Fibroblast of skin of left biceps (primary cell): ENCODE results near the gene AP1S3.
A peak's percentile ranks its signal among the peaks of the same experiment; 100 is the strongest.

Source experiments
- DNase-seq, 2 experiments: peaks; one replicate each; pipeline ENCODE4 v3.0.0-alpha.2; 2013; ENCODE audit warnings: low read depth in 2 of 2

AP1S3 gene

DNA sequence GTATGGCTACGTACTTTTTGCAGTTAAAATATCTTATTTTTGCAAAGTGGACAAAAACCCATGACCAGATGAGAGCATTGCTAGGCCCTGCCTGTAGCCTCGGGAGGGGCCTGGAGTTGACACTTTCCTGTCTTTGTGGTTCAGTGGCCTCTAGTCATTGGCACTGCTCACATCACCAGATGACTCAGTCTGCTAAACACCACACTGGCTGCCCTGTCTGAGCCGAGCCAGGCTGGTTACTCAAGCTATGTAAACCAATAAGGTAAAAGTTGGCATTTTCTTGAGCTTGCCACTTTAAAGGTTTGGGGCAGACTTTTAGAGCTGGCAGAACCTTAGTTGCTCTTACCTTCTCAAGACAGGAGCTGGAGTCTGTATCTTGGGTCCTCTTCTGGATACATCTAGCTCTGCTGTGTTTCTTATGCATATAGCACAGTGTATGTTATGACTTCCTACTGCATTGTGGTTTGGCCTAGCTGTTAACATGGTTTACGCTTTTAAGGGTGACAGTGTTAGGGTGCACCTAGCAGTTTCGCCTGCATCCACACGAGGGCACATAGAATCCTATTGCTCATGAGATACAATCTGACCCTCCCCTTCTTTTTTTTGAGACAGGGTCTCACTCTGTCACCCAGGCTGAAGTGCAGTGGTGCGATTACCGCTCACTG, 76.4 kb downstream of the AP1S3 start:
- no peak for DNase-seq

DNA sequence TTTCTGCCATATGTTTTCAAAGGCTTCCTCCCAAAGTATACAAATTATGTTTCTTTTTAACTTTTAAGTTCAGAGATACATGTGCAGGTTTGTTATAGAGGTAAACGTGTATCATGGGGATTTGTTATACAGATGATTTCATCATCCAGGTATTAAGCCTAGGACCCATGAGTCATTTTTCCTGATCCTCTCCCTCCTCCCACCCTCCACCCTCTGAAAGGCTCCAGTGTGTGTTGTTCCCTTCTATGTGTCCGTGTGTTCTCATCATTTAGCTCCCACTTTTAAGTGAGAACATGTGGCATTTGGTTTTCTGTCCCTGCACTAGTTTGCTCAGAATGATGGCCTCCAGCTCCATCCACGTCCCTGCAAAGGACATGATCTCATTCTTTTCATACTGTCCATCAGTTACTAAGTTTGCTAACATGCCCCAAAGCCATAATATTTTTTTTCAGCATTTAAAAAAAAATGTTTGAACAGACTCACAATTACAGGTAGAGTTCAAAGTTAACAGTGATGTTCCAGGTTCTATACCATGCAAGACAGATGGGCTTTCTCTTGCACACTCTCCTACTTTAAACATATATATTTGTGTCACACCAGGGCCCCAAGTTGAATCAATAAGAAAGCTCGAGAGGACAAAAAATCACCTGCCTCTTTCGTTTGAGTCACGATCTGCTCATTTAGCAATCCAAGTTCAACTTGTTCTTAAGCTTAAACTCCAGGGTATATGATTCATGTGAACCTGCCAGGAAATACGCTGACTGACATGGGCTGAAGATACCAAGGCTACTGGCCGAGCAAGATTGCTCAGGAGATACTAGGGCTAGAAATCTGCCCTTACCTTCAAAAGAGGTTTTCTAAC, 77.6 kb downstream of the AP1S3 start:
- no peak for DNase-seq

GRCh38 chr2:223758131-223758840, 79.1 kb downstream of the AP1S3 start:
- no peak for DNase-seq

- DNase-seq: no peak
These were observed 83.4 kb downstream of the AP1S3 start for GRCh38 chr2:223753940-223754339.

GRCh38 chr2:223751012-223751411, 86.4 kb downstream of the AP1S3 start:
- no peak for DNase-seq

DNA sequence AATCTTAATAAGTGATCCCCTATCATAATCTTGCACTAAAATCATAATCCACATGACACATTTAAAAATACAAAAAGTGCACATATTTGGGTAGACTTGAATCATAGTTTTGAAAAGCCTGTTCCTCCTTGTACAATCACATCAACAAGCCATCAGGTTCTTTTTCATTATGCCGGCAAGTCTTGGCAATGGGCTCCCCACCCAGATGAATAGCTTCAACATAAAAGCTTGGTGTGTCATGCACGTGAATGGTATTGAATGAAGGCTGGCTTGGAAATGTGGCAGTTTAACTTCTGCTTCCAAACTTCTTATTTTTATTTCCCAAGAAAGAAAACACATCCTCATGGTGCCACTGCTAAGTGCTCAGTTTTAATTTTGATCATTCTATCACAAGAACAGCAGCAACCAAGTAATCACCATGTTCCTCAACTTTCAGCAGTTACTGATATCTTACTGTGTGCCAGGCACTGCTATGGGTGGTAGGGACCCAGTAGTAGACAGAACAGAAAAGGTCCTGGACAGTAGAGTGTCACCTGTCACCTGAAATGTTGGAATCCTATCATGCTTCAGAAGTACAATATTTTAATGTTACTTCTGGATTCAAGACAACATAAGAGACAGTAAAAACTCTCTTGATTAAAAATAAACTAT, 89.9 kb downstream of the AP1S3 start:
- no peak for DNase-seq

- no peak for DNase-seq
These were observed 90.8 kb downstream of the AP1S3 start for GRCh38 chr2:223746611-223747010.

- no peak for DNase-seq
These were observed 92.8 kb downstream of the AP1S3 start for GRCh38 chr2:223744580-223744979.

DNA sequence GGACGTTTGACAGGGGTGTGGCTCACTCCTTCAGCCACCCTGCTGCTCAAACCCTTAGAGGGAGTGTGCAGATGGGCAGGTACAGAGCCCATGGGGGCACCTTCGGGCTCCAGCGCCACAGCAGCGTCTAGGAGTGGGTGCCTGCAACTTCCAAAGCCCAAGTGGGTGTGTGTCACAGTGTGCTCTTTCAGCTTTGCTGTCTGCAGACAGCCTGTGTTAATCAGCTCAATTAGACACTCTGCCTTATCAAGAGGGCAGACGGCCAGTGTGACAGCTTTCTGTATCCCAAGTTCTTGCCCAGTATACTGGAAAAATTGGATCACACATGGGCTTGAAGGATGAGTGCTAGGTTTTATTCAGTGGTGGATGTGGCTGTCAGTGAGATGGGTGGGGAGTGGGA, 96.7 kb downstream of the AP1S3 start:
- DNase-seq: no peak

DNA sequence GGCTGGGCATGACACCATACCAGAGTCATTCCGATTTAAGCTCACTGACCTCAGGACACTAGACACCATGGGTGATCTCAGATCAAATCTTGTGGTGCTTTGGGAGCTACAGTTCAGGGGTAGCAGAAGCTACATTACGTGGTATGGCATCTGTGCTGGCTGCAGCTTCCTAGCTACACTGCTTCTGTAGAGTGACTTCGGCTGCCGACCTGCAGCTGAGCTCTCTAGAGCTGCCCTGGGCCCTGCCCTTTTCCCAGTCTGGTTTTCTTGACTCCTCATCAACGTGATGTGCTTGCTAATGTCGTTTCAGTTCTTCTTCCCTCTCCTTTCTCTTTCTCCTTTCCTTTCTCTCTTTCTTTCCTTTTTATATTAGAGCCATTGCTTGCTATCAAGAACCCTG, 100.2 kb downstream of the AP1S3 start:
- DNase-seq: no peak

- no peak for DNase-seq
These were observed 100.9 kb downstream of the AP1S3 start for GRCh38 chr2:223736488-223736887.

GRCh38 chr2:223735659-223736244, 101.6 kb downstream of the AP1S3 start:
- peak; percentile 95 for DNase-seq

DNA sequence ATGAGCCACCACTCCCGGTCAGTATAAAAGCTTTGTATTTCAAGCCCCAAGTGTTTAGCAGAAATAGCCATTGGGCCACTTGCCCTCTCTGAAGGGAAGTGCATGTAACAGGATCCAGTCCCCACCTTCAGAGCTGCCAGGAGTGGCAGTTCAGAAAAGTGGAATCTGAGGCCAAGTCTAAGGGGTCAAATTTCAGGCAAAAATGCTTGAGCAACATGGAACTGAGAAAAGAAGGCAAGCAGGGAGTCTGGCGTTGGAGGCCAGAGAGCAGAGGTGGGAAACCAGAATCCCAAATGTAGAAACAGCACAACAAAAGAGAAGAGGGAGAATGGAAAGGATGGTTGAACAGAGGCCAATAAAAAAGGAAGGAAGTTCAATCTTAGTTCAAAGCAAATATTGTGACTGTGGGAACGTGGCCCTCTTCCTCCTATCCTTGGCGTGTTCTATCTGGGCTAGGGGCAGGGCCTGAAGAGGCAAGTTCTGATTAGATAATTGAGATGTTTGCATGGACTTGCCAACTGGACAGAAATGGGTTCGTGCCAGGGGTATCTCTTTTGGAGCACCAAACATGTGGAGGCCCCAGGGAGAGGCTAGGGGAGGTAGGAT, 102.2 kb downstream of the AP1S3 start:
- no peak for DNase-seq

GRCh38 chr2:223734346-223734745, 103.0 kb downstream of the AP1S3 start:
- no peak for DNase-seq

- DNase-seq: no peak
These were observed 105.0 kb downstream of the AP1S3 start for GRCh38 chr2:223732346-223732745.

- no peak for DNase-seq
These were observed 105.9 kb downstream of the AP1S3 start for GRCh38 chr2:223731503-223731902.

- DNase-seq: peak; percentile 28 to 39
These were observed 107.6 kb downstream of the AP1S3 start for GRCh38 chr2:223729781-223730180.

DNA sequence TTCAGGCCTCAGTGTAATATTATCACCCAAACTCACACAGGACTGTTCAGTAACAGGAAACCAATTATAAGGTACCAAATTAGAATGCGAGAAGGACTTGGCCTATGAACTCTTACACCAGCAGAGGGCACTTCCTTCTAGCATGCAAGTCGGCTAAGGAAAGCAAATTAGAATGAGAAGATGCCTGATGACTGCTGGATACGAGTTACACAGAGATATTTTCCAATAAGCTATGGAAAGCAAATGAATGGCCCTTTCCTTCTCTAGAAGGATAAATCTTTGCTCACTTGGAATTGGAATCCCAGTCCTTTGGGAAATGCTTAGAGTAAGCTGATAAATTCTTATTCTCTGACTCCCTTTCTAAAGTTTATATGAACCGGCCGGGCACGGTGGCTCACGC, 109.8 kb downstream of the AP1S3 start:
- peak; percentile 14 to 21 for DNase-seq

DNA sequence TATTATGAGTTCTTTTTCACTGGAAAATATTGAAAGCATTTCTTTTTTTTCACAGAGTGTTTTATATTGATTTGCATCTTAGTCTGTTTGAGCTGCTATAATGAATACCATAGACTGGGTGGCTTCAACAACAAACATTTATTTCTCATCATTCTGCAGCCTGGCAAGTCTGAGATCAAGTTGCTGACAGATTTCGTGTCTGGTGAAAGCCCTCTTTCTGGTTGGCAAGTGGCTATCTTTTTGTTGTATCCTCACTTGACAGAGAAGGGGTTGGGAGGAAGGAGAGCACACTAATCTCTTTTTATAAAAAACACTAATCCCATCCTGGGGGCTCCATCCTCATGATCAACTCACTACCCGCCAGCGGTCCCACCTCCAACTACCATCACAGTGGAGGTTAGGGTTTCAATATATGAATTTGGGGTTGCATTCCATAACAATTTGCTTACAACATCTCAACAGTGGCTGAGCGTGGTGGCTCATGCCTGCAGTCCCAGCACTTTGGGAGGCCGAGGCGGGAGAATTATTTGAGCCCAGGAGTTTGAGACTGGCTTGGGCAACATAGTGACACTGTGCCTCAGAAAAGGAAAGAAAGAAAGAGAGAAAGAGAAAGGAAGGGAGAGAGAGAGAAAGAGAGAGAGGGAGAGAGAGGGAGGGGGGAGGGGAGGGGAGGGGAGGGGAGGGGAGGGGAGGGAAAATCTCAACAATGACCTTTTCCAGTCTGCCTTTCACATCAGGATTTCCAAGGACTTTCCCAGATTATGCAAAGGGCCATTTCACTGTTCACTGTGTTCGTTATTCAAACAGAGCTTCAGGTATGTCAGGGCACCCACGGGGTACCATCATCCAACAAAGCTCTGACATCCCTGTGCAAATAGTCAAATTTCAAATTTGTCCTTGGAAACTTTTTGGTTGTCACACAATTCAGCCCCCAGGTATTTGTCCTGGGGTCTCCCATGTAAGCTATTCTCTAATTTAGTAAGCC, 111.1 kb downstream of the AP1S3 start:
- no peak for DNase-seq

DNA sequence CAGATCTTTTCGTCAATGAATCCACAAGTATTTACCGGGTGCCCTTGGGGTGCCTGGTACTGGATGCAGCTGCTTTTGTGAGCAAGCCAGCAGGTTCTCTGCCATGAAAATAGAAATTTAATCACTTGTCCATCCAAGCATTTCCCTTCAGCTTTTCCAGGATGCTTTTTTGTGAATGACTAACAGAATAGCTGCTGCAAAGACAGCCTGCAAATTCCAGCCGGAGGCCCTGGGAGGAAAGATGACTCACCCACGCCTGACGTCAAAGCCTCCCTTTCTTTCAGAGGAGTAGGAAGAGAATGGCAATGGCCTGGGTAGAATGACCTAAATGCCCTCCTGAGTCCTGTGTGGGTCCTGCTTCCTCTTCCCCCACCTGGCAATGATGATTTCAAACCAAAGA, 111.9 kb downstream of the AP1S3 start:
- DNase-seq: peak; percentile 79 to 86
